ENCODE results near the gene TNNC2.
"Not testable (repeated sequence)": the region's sequence is repeated elsewhere in the genome, so short reads cannot be mapped to it uniquely, and the experiment has no call there.

The TNNC2 gene
- 0.09 to 0.24 reads per million in 2 experiments for total RNA-seq

DNA sequence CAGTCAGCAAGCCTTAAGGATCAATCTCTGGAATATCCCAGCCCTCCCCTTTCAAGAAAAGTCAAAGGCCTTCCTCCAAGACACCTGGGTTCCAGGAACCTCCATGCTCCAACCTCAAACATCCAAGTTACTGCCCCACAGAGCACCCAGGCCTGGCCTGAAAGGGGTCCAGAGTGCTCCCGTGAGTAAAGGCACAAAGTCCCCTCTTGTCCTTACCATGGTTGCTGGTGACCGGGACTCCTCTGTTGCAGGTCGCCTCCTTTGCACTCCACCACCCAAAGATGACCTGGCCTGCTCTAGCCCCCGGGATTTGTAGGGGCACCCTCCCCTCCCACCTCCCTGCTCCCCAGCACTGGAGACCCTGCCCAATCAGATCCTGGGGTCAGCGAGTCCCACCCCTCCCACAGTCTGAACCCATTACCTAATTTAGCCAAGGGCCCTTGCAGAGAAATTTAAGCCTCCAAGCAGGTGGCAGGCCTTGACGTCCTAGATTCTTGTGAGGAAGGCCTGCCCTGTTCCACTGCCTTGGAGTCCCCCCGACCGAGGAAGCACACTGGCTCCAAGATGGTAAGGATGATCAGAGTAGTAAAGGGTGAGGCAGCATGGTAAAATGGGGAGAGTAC lies at the start of gene TNNC2:
Gene TNNC2 (minus strand): TSS at position 283 of the 623 bp plus-strand sequence. CDS start 64 bp downstream, at position 219.
- no peak for DNase-seq (ENCODE audit: low read depth)

- no peak for DNase-seq (ENCODE audit: low read depth)
Observed at GRCh38 chr20:45874576-45874975, 47.5 kb upstream of the TNNC2 start.

- not testable (repeated sequence) for DNase-seq (ENCODE audit: low read depth)
Observed at GRCh38 chr20:45874104-45874481, 47.0 kb upstream of the TNNC2 start.

DNA sequence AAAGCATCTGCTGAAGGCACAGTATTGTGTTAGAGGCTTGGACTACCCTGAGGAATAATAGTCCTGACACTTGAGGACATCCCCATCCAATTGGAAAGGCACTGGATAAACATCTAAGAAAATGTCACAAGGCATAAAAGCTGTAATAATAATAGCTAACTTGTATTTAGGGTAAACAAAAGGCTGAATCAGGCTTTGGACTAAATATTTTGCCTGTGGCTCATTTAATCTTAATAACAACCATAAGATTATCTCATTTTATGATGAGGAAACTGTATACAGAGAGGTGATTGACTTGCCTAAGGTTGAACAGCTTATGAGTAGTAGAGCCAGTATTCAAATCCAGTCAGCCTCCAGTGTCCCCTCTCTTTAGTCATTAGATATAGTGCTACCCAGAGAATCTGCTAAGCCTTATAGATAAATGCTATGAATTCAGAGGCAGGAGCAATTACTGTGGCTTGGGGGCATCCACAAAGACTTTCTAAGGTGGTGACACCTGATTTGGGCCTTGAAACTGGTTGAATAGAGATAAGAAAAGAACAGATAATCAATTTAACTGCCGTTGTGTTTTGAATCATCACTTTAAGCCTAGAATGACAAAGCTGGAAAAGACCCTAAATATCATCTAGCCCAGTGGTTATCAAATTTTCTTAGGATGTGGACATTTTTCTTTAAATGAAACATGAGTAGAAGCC lies 46.4 kb upstream of the TNNC2 start:
- DNase-seq (ENCODE audit: low read depth): no peak

- DNase-seq (ENCODE audit: low read depth): no peak
Observed at GRCh38 chr20:45872626-45873025, 45.5 kb upstream of the TNNC2 start.

GRCh38 chr20:45867819-45868176 lies 40.7 kb upstream of the TNNC2 start:
- DNase-seq (ENCODE audit: low read depth): no peak

GRCh38 chr20:45867136-45867818 lies 40.2 kb upstream of the TNNC2 start:
- DNase-seq (ENCODE audit: low read depth): no peak

DNA sequence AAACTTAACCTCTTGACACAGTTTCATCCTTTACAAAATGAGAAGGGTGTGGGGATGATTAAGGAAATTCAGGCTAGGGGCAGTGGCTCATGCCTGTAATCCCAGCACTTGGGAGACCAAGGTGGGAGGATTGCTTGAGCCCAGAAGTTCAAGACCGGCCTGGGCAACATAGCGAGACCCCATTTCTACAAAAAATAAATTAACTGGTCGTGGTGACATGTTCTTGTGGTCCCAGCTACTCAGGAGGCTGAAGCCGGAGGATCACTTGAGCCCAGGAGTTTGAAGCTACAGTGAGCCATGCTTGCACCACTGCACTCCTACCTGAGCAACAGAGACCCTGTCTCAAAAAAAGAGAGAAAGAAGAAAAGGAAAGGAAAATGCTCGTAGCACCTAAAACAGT lies 39.3 kb upstream of the TNNC2 start:
- DNase-seq (ENCODE audit: low read depth): no peak

- DNase-seq (ENCODE audit: low read depth): no peak
Observed at GRCh38 chr20:45863543-45864470, 36.7 kb upstream of the TNNC2 start.

GRCh38 chr20:45861221-45862075 lies 34.3 kb upstream of the TNNC2 start:
- no peak for DNase-seq (ENCODE audit: low read depth)

DNA sequence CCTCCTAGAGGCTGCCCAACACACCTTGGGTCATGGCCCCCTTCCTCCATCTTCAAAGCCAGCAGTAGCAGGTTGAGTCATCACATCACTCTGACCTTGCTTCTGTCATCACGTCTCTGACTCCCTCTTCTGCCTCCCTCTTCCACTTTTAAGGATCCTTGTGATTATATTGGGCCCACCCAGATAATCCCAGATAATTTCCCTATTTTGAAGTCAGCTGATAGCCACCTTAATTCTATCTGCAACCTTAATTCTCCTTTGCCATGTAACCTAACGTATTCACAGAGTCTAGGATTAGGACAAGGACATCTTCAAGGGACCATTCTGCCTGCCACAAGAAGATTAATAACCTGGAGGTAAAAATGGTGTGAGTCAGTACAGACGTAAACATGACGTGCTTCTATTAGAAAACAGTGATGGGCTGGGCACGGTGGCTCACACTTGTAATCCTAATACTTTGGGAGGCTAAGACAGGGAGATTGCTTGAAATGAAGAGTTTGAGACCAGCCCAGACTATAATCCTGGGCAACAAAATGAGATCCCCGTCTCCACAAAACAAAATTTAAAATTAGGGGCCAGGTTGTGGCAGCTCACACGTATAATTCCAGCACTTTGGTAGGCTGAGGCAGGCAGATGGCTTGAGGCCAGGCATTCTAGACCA lies 33.6 kb upstream of the TNNC2 start:
- no peak for DNase-seq (ENCODE audit: low read depth)

GRCh38 chr20:45859916-45860315 lies 32.8 kb upstream of the TNNC2 start:
- no peak for DNase-seq (ENCODE audit: low read depth)

DNA sequence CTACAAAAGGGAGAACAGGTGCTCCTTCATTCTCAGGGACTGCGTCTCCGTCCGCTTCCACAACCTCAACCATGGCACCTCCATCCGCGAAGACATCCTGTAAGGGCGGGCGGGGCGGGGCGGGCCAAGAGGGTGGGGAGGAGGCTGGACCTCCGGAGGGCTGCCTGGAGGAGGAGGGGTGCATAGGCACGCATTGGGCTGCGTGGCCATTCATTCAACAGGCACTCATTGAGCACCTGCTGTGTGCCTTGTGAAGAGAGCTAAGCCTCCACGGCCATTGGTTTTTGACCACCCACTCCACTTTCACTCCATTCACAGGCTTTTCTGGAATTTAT lies 30.7 kb upstream of the TNNC2 start:
- no peak for DNase-seq (ENCODE audit: low read depth)

GRCh38 chr20:45857114-45857881 lies 30.2 kb upstream of the TNNC2 start, which contains the start of the genes ACOT8 and ZSWIM3:
TSS of gene ACOT8 (minus strand) at chr20:45857392. CDS start at chr20:45857315, 77 bp downstream.
TSS of gene ZSWIM3 (plus strand) at chr20:45857614. CDS start at chr20:45857826, 212 bp downstream.
- DNase-seq (ENCODE audit: low read depth): peak; percentile 91

GRCh38 chr20:45853484-45853883 lies 26.4 kb upstream of the TNNC2 start:
- no peak for DNase-seq (ENCODE audit: low read depth)

DNA sequence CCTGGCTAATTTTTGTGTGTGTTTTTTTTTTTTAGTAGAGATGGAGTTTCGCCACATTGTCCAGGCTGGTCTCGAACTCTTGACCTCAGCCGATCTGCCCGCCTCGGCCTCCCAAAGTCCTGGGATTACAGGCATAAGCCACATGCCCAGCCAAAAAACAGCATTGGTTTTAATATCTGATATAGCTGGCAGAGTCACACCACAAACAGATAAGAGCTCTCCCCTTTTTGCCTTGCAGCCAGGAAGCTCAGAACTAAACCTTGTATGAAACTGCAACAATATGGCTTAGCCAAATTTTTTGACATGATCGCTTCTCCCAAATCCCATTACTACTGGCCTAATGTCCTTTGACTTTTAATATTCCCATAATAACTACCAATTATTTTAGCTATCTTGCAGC lies 25.2 kb upstream of the TNNC2 start:
- no peak for DNase-seq (ENCODE audit: low read depth)

- DNase-seq (ENCODE audit: low read depth): no peak
Observed at GRCh38 chr20:45851501-45851900, 24.4 kb upstream of the TNNC2 start.

- no peak for DNase-seq (ENCODE audit: low read depth)
Observed at GRCh38 chr20:45850926-45851325, 23.8 kb upstream of the TNNC2 start.

DNA sequence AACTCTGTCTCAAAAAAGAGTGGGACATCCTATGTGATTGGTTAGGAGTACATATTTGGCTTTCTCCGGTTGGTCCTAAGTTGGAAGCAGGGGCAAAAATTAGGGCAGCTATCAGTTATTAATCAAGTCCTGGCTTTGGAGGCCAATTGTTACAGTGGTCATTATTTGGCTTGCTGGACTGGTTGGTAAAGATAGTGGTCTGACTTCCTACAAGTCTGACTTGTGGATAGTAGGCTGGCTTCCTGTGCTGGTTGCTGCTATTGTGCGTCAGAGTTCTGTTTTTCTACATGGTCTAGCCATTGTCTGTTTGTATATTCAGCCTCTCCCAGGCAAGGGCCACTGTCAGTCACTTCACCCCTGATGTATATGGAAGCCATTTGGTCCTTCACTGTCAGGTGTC lies 23.1 kb upstream of the TNNC2 start:
- no peak for DNase-seq (ENCODE audit: low read depth)
